Cardiac fibroblast (primary cell): Measurements from ENCODE around the gene MT1G.
"Not testable (repeated sequence)": the region's sequence is repeated elsewhere in the genome, so short reads cannot be mapped to it uniquely, and the experiment has no call there.

Source experiments
- DNase-seq, 2 donors: peaks; one replicate each; pipeline versions ENCODE4 v3.0.0 to v3.0.0-alpha.2; 2010; ENCODE audit warnings: low read depth in 2 of 2
- H3K4me3 ChIP-seq, 2 donors: replicated peaks in 1 of 2; 1 replicate in 1 of 2; 2 replicates in 1 of 2; pipeline ENCODE4 v1.5.1; 2011; ENCODE audit warnings: low read depth in 2 of 2, low read length in 2 of 2, mild to moderate bottlenecking in 2 of 2, moderate library complexity in 1 of 2
- TF ChIP-seq, protein P1 (sequence below): IDR thresholded peaks from one replicate; pipeline ENCODE4 v1.5.1; 2011; ENCODE audit warnings: low read depth, mild to moderate bottlenecking, low read length, inconsistent platforms

MT1G gene

DNA sequence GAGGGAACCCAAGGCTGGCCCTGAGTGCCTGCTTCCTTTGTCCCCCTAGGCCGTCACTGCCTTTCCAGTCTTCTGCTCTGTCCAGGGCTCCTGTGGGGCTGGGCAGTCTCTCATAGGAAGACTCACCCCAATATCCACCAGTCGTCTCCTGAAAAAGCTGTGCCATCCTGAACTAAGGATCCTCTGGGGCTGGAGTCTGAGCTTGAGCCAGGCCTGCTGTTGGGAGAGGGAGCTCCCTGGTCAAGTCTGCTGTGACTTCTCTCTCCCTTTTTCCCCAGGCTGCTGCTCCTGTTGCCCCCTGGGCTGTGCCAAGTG is 2.7 kb upstream of the MT1G start:
- no peak for DNase-seq
- TF ChIP-seq, protein P1, sequence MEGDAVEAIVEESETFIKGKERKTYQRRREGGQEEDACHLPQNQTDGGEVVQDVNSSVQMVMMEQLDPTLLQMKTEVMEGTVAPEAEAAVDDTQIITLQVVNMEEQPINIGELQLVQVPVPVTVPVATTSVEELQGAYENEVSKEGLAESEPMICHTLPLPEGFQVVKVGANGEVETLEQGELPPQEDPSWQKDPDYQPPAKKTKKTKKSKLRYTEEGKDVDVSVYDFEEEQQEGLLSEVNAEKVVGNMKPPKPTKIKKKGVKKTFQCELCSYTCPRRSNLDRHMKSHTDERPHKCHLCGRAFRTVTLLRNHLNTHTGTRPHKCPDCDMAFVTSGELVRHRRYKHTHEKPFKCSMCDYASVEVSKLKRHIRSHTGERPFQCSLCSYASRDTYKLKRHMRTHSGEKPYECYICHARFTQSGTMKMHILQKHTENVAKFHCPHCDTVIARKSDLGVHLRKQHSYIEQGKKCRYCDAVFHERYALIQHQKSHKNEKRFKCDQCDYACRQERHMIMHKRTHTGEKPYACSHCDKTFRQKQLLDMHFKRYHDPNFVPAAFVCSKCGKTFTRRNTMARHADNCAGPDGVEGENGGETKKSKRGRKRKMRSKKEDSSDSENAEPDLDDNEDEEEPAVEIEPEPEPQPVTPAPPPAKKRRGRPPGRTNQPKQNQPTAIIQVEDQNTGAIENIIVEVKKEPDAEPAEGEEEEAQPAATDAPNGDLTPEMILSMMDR = no peak
- no peak overlapping the region for H3K4me3 ChIP-seq

DNA sequence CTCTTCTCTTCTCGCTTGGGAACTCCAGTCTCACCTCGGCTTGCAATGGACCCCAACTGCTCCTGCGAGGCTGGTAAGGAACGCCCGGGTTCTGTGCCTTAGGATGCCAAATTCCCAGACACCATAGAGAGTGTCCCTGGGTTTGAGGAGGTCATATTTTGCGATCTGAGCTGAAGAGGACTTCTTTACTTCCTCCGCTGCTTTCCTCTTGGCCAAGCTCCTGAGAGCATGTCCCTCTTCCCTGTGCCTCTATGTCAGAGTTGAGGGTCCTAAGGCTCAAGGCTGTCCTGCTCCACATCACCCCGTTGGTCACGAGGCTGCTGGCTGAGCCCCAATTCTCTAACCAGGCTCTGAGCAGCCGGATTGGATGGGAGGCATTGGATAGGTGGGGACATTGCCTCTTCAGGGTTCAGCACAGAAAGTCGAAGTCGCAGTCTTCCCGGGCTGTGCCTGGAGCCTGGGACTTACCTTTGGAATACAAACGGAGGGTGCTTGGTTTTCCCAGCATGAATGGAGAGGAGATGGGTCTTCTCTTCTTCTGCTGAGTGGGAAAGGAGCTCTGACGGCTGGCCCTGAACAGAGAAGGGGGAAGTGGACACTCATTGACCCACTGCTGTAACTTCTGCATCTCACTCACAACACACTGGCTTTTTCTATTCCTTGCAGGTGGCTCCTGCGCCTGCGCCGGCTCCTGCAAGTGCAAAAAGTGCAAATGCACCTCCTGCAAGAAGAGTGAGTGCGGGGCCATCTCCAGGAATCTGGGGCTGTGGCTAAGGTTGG is 2.2 kb upstream of the MT1G start:
- TF ChIP-seq, protein P1 = no peak
- no peak for DNase-seq
- no peak overlapping the region for H3K4me3 ChIP-seq

DNA sequence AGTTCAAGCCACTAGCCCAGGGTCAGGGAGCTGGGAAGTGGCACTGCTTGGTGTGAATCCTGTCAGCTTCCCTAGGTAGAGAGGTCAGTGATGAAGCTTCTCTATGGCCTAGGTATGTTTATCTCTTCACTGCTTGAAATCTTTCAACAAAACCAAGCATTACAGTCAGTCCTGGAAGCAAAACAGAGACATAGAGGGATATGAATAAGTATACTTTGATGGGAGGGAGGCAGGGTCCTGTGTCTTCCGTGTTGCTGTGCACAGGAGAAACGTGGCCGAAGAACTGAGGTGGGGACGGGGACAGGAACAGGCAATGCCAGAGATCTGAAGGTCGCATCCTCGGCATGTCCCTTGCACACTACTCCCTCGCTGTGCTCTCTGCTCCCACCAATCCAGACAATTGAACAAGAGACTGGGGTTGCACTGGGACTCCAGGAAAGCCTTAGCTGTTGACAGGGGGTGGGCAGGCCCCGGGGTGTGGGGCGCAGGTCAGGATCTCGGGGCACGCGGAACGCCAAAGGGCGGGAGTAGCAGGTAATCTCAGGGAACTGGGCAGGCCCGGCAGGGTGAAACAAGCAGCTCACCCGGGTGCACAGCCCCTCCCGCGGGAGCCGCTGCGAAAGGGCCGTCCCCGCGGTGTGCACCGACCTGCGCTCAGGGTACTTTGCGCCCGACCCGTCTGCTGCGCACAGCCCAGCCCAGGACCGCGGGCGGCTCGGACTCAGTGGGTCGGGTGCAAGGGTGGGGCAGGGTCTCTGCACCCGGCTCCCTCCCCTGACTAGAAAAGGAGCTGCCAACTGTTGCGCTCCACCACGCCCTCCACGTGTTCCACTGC is 1.4 kb upstream of the MT1G start, which contains the start of gene MT1H:
Gene MT1H, plus strand, starts transcription at position 810 of the 835 bp plus-strand sequence. CDS start 71 bp downstream, outside the sequence.
- TF ChIP-seq, protein P1 = no peak
- no peak for DNase-seq
- H3K4me3 ChIP-seq = no peak within 1 kb of the TSS

DNA sequence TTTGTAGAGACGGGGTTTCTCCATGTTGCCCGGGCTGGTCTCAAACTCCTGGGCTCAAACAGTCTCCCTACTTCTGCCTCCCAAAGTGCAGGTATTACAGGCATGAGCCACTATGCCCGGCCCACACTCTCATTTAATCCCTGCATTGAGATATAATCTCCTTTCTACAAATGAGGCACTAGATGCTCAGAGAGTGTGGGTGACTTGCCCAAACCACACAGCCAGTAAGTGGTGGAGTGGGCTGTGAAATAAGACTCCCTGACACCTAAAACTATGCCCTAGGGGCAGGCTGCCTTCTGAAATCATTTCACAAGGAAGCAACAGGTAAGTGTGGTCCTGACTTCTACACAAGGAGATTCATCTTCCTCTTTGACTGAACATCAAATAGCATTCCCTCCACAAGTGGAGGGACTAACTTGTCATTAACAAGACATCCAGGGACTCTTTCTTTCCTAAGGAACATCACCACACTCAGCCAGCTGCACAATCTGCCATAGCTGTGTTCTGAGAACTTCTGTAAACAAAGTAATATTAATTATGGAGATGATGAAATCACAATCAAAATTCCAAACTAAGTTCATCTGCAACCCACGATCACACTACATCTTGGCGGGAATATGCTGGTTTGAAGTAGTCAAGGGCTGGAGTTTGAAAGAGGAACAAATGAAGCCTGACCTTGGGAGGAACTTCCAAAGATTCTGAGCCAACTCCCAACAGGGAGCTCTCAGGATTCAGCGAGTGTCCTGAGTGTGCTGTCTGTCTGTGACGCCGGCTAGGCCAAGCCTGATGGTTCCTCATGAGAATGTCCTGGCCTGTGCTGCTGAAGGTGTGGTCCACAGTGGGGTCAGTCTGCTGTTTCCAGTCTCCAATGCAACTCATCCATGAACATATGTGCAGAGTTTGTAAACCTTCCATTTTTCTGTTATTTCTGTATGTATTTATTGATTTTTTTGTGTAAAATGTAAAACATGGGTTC is 2.3 kb downstream of the MT1G start:
- not testable (repeated sequence) for H3K4me3 ChIP-seq, DNase-seq

DNA sequence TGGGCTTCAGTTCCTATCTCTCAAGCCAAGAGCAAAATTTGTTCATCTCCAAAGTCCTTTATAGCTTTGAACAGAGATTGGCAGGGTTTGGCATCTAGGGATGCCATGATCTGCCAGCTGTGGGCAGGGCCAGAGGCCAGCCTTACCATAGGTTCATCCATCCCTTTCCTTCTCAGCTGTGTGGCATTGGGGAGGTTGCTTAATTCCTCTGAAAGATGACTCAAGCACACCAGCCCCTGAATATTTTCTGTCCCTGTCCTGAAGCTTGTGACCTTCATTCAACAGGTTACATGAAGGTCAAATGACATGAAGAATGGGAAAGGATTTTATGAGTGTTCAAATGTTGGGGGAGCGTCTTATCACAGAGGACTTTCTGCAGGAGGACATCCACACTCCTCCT is 3.4 kb downstream of the MT1G start:
- DNase-seq = no peak
- TF ChIP-seq, protein P1 = no peak
- no peak overlapping the region for H3K4me3 ChIP-seq

DNA sequence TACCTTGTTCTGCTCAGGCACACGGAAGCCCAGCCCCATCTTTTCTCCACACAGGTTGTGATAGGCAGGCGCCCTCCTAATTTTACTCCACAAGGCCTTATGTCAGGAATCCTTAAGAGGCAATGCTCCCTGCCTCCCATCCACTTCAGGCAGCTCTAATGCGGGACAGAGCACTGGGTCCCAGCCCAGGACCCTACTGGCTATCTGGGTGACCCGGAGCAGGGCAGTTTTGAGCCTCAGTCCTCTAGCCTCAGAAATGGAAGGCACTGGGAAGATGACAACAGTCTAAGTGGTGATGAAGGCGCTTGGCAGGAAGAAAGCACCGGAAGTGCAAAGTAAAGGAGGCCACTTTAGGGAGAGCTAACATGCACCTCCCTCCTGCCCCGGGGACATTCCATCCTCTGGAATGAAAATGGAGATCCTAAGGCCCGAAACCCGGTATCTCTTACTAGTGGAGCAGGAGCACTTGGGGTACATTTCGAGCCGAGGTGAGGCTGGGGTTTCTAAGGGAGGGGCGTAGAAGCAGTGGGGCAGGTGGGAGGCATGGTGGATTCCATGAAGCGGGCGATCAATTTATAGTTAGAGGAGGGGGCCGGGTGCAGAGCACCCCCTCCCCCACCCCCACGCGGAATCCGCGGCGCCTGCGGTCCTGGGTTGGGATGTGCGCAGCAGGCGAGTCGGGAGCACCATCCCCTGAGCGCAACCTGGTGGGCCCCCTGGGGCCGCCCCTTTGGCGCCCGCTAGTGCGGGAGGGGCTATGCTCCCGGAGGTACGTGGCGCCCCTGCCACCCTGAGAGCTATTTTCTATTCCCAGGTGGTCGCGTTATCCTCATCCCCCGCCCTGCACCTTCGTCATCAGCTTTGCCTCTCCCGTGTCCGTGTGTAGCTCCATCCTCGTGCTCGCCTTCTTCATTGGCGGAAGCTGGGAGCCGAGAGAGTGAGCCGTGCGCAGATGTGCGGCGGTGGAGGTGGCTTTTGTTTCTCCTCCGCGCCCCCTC is 5.2 kb downstream of the MT1G start:
- no peak overlapping the region for H3K4me3 ChIP-seq
- TF ChIP-seq, protein P1 = no peak
- DNase-seq = no peak
